ENCODE measurements around the gene TRAF4.
"Not testable (repeated sequence)": the region's sequence is repeated elsewhere in the genome, so short reads cannot be mapped to it uniquely, and the experiment has no call there.

TRAF4 gene

DNA sequence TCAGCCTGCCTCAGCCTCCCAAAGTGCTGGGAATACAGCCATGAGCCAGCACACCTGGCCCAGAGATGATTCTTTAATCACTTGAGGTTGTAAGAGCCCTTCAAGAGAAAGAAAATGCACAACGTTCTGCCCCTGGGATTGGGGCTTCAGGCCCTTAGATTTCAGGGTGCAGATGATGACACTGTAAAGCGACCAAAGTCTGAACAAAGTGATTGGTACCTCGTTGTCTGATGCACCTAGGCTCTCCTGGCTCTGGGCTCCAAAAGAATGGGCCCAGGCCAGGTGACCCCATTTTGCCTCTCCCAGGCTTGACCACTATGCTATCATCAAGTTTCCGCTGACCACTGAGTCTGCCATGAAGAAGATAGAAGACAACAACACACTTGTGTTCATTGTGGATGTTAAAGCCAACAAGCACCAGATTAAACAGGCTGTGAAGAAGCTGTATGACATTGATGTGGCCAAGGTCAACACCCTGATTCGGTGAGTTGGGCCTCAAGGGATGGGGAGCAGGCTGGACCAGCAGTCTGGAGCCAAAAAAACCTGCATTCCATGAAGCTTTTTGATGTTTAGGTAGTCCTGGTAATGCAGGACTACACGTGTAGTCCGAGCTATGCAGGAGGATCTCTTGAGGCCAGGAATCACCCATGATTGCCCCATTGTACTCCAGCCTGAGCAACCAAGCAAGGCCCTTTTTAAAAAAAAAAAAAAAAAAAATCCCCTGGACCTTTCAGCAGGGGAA, 21.2 kb upstream of the TRAF4 start:
- DNase-seq (ENCODE audit: extremely low read depth, insufficient read length) = no peak
- peaks cover 22% of the 10 kb centered on the region for H3K36me3 ChIP-seq (ENCODE audit: control insufficient read depth, insufficient read depth, low read length)
- no peaks in the 10 kb centered on the region; the same call in 1 of the 2 replicates for H3K27me3 ChIP-seq (replicated peaks; ENCODE audit: control insufficient read depth, insufficient read depth, low read length)
- TF ChIP-seq, protein P1, sequence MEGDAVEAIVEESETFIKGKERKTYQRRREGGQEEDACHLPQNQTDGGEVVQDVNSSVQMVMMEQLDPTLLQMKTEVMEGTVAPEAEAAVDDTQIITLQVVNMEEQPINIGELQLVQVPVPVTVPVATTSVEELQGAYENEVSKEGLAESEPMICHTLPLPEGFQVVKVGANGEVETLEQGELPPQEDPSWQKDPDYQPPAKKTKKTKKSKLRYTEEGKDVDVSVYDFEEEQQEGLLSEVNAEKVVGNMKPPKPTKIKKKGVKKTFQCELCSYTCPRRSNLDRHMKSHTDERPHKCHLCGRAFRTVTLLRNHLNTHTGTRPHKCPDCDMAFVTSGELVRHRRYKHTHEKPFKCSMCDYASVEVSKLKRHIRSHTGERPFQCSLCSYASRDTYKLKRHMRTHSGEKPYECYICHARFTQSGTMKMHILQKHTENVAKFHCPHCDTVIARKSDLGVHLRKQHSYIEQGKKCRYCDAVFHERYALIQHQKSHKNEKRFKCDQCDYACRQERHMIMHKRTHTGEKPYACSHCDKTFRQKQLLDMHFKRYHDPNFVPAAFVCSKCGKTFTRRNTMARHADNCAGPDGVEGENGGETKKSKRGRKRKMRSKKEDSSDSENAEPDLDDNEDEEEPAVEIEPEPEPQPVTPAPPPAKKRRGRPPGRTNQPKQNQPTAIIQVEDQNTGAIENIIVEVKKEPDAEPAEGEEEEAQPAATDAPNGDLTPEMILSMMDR (IDR thresholded peaks at IDR 0.05; ENCODE audit: insufficient read depth, low read length, poor library complexity, severe bottlenecking) = no peak
- H3K4me3 ChIP-seq (replicated peaks; ENCODE audit: low read depth, low read length) = peak overlapping the region; percentile 99

GRCh38 chr17:28723159-28723835, 20.5 kb upstream of the TRAF4 start:
- H3K4me3 ChIP-seq (replicated peaks; ENCODE audit: low read depth, low read length) = peak overlapping the region; percentile 99
- no peak for DNase-seq (ENCODE audit: extremely low read depth, insufficient read length)
- TF ChIP-seq, protein P1 (IDR thresholded peaks at IDR 0.05; ENCODE audit: insufficient read depth, low read length, poor library complexity, severe bottlenecking) = no peak
- peaks cover 22% of the 10 kb centered on the region for H3K36me3 ChIP-seq (ENCODE audit: control insufficient read depth, insufficient read depth, low read length)
- no peaks in the 10 kb centered on the region for H3K27me3 ChIP-seq (replicated peaks; ENCODE audit: control insufficient read depth, insufficient read depth, low read length)

GRCh38 chr17:28723836-28724499, 19.8 kb upstream of the TRAF4 start:
- peaks cover 22% of the 10 kb centered on the region for H3K36me3 ChIP-seq (ENCODE audit: control insufficient read depth, insufficient read depth, low read length)
- not testable (repeated sequence) for H3K27me3 ChIP-seq (replicated peaks; ENCODE audit: control insufficient read depth, insufficient read depth, low read length); DNase-seq (ENCODE audit: extremely low read depth, insufficient read length)
- peak overlapping the region; percentile 66 for H3K4me3 ChIP-seq (replicated peaks; ENCODE audit: low read depth, low read length)

- DNase-seq (ENCODE audit: extremely low read depth, insufficient read length) = no peak
- peaks cover 22% of the 10 kb centered on the region for H3K36me3 ChIP-seq (ENCODE audit: control insufficient read depth, insufficient read depth, low read length)
- H3K27me3 ChIP-seq (replicated peaks; ENCODE audit: control insufficient read depth, insufficient read depth, low read length) = no peaks in the 10 kb centered on the region
- peak overlapping the region; percentile 66 for H3K4me3 ChIP-seq (replicated peaks; ENCODE audit: low read depth, low read length)
- TF ChIP-seq, protein P1 (IDR thresholded peaks at IDR 0.05; ENCODE audit: insufficient read depth, low read length, poor library complexity, severe bottlenecking) = no peak
Measured at GRCh38 chr17:28724500-28725165, 19.2 kb upstream of the TRAF4 start.

GRCh38 chr17:28725166-28725659, 18.6 kb upstream of the TRAF4 start:
- DNase-seq (ENCODE audit: extremely low read depth, insufficient read length) = no peak
- TF ChIP-seq, protein P1 (IDR thresholded peaks at IDR 0.05; ENCODE audit: insufficient read depth, low read length, poor library complexity, severe bottlenecking) = no peak
- Histone ChIP-seq H3K4me3 (replicated peaks; ENCODE audit: low read depth, low read length) (peak overlapping the region; percentile 66), H3K27me3 (replicated peaks; ENCODE audit: control insufficient read depth, insufficient read depth, low read length) (no peaks in the 10 kb centered on the region), H3K36me3 (ENCODE audit: control insufficient read depth, insufficient read depth, low read length) (peaks cover 22% of the 10 kb centered on the region)

All from GM06990 (cell line).